NCI-H774 (cell line): ENCODE results near the gene SSRP1.

Experiments
- DNase-seq: peaks from one replicate; lab custom pipeline; 2025; lab: John Stamatoyannopoulos, UW

Gene SSRP1

DNA sequence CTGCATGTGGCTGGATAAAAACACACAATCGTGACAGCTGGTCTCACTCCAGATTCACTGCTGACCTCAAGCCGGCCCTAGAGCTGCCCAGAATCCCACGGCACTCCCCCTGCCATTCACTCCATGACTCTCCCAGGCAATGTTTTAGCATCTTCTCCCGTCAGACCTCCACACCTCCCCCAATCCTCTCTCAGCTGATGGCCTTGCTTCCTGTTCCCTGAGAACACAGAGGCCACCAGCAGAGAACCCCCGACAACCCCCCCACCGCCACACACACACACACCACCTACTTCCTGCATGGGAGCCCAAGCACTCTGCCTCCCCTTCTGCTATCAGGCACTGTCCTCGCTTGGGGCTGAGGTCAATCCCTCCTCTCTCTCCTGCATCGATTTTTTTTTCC is 20.2 kb downstream of the SSRP1 start:
- DNase-seq: no peak

DNA sequence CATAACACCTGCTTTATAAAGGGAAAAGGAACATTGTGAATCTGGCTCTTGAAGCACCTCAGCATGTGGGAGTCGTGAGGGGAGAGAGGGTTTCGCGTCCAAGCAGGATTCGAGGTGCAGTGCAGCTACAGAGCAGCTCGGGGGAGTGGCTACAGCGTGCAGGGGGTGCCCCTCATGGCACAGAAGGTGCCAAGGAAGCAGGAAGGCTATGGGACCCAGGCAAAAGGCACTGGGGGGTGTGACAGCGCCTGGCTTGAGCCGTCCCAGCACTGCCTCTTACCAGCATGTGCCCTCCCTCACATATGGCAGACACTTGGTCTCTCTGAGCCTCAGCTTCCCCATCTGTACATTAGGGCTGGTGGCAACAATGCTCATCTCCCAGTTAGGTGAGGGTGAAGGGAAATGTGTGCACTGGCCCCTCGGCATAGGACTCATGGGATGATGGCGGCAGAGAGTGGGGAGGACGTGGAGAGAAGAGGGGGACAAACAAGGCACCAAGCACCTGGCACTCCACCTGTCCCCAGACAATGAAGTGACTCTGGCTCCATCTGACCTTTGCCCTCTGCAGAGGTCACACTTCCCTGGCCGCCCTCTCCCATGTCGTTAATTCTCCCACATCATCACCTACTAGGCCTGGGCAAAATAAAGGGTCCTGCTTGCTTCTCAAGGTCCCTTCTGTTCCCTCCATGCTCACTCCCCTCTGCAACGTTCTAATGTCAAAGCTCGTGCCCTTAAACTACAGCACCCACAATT is 21.3 kb downstream of the SSRP1 start:
- DNase-seq: no peak

DNA sequence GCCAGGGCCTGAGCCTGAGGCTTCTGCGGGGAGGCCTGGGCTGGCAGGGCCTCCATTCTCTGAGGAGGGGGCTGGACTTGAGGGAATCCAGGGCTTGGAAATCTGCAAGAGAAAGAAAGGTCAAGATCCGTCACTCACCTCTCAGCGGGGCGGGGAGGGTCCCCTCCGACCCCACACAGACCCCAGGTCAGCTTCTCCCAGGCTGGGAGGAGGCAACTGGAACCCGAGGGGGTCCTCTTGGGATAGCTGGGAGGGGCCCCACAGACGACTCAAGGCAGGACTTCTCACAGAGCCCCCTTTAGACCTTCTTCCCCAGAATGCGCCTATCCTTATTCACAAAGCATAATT is 21.9 kb downstream of the SSRP1 start:
- no peak for DNase-seq

DNA sequence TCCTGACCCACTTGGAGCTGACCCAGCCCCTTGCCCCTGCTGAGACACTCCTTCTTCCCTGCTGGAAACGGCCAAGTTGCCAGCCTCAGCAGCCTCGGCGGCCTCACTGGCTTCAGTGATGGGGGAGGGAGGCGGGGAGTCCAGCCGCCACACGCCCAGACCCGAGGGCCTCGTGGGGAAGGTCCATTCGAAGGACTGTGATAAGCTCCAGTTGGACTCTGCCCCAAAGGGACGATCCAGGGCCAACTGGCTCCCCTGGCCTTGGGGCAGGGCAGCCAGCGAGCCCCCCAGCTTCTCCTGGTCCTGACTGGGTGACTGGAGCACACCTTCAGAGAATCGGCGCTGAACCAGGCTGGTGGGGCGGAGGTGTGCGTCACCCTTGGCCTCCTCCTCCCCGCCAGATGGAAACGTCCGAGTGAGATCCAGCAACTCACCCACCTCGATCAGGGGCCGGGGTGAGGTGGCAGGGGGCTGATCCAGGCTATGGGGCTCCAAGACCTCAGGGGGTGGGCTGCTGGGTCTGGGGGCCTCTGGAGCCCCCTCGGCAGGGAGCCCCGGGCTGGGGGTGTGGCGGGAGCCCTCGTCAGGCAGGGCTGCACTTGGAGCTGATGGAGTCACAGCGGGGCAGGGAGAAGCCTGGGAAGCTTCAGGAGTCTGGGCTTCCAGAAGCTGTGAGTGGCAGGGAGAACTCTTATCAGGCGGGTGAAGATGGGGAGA is 22.5 kb downstream of the SSRP1 start:
- no peak for DNase-seq

DNA sequence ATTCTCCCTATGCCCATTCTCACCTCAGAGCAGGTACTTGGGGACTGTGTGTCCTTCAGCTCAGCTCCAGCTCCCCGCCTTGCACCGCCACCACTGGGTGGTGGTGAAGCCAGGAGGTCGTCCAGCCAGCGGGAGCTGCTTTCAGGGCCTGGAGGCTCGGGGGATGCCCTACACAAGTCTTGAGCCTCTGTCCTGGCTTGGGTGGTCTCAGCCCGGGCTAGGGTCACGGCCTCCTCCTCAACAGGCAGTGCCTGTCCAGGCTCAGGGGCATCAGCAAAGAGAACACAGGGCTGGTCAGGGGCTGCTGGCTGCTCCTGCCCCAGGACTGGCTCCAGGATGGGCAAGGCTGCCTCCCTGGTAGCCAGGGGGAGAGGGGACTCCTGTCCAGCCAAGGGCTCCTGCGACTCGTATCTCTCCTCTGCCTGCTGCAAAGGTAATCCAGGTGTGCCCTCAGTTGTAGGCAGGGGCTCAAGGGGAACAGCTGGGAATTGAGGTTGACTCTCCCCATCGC is 23.1 kb downstream of the SSRP1 start:
- no peak for DNase-seq

DNA sequence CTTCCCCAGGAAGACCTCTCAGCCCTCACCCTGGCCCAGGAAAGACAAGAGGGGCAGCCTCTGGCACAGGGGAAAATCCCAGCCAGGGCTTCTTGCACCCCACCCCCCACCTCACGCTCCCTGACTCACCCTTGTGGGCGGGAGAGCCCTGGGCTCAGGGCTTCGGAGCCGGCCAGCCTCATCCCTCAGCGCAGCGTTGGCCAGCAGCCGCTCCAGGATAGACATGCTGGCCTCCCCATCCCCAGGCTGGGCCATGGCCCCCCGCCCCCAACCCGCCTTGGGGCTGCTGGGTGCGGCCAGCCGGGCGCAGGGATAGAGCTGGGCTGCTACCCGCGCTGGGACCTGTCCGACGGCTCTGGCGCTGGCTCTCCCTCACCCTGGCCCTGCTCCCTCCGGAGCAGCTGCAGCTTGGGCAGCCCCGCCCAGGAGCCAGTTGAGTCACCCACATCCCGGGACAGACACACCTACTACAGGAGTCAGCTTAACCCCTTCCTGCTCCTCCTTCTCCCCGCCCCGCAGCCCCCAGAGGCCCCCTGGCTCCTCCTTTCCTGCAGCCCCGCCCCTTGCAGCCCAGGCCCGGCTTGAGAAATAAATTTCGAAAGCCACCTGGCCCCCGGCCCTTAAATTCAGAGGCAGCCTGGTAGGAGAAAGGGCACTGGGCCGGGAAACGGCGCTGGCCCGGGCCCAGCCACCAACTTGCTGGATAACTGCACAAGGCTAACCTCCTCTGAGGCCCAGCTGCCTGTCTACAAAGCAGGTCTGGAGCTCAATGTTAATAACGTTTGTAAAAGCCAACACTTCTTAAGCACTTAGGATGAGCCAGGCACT is 24.4 kb downstream of the SSRP1 start:
- peak; percentile 4 for DNase-seq

DNA sequence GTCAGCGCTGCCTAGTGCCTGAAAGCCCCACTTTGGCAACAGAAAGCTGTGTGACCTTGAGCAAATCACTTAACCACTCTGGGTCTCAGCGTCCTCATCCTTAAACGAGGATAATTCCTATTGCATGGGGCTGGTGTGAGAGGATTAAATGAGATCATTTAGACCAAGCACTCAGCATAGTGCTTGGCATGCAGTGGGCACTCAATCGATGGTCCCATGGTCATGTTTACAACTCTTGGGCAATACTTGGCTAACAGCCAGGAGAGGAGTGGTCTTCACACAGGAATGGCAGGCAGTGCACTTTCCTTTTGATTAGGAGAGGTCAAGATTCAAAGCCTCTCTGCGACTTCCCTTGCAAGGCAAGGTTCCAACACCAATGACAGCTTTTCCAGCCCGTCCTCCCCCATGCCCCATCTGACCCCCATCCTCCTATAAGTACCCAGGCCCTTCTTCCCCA is 25.0 kb downstream of the SSRP1 start:
- no peak for DNase-seq

DNA sequence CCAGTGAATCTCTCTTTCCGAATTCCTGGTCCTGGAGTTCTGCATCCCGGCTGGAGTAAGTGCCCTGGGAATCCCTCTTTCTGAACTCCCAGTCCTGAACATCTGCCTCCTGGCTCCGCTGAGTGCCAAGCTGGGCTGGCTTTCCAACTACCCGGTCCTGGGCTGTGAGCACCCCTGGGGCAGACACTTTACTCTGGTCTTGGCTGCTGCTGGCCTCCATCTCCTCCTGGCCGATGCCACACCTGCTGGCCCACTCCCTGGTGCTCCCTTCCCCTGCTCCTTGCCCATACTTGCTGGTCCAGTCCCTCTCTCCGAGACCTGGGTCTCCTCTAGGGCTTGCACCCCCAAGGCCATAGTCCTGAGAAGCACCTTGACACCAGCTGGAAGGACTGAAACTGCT is 25.6 kb downstream of the SSRP1 start:
- no peak for DNase-seq

DNA sequence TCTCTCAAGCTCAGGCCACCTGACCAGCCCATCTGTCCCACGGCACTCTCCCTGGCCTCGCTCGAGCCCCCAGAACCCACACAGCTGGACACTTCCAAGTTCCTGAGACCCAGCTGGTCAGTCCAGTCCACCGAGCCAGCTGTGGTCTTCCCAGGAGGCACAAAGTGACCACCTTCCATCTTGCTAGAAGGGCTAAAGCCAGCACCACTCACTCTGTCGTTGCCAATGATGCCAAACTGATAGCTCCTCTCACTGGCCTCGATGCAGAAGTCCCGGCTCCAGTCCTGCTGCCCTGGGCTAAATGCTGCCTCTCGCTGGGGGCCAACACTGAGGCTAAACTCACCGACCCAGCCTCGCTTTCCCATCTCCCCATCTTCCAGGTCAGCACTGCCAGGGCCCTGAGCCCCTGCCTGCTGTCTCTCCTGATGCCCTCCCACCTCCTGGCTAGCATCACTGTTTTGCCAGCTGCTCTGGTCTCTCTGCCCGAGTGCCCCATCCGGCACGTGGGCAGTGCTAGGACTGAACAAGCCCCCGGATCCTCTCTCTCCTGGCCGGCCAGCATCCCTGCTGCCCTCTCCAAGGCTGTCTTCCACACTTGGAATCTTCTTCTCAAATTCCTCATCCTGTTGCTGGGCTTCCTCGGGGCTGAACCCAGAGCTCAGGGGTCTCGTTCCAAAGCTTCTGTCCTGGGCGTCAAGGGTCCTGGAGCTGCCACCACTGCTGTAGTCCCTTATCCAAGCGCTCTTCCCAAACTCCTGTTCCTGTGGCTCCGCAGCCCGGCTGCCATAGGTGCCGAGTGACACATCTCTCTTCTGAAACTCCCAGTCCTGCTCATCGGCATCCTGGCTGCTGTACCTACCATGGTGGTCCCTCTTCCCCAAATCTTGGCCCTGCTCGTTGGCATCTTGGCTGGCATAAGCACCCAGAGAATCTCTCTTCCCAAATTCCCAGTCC is 26.3 kb downstream of the SSRP1 start:
- no peak for DNase-seq

DNA sequence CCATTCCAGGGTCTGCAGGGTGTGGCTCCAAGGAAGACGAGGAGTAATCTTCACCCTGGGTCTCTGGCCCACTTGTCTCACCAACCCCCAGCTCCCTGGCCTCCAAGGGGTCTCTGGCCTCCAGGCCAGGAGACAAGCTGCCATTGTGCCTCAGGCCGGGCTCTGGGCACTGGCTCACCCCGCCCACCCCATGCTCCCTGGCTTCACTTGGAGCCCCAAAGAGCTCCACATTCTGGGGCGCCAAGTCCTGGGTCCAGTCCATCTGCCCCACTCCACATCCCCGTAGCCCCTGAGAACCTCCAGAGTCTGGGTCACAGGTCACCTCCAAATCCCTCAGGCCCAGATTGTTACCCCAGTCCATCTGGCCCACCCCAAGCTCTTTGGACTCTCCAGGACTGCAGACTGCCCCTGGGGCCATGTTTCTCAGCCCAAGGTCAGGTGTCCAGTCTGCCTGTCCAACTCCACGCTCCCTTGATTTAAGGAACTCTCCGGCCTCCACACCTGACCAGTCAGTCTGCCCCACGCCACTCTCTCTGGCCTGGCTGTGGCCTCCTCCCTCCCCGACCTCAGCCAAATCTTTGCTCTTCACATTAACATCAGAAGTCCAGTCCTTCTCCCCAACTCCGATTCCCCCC is 27.1 kb downstream of the SSRP1 start:
- no peak for DNase-seq

DNA sequence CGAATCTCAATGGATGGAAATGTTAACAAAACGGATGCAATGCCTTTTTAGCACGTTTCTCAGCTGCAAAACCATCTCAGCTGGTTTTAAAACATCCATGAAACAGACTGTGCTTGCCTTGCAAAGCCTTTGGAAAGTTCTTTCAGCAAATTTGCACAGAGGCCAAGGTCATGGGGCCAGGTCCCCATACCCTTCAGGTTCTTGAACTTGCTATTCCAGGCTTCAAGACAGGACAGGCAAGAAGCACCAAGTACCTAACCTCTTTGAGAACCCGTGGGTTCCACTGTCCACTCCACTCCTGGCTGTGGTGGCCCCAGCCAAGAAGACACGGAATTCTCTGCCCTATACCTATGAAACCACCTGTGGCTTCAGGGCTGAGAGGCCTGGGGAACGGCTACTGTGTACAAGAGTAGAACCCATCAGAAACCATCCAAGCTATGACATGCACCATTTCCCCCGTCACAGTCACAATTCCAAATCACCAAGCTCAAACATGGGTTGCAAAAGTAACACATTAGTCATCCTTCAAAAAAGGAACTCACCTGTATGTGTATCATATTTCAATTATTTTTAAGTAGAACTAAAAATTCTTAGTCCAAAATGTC is 27.9 kb downstream of the SSRP1 start:
- no peak for DNase-seq

DNA sequence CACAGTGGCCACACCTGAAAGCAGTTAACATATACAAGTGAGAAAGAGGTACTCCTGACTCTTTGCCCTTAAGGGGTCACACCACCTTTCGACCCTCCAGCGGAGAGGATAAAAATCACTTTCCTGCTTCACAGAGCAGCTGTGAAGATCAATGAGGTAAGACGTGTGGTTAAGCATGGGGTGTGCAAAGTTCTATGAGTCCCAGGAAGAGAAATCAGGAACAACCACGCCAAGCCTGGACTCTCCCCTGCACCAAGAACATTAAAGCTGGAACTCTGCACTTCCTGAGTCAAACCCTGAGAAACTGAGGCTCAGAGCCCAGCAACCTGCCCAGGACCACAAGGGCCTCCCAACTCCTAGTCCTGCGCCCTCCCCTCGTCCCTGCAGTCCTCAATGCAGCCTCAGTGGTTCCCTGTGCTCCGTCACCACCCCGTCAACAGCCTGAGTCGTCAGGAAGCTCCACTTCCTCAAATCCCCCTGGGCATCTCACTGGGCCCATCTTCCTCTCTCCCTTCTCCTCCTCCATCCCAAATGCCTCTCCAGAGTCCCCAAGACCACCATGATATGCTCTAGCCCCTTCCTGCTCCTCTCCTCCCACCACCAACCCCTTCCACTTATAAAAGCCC is 28.6 kb downstream of the SSRP1 start:
- no peak for DNase-seq

DNA sequence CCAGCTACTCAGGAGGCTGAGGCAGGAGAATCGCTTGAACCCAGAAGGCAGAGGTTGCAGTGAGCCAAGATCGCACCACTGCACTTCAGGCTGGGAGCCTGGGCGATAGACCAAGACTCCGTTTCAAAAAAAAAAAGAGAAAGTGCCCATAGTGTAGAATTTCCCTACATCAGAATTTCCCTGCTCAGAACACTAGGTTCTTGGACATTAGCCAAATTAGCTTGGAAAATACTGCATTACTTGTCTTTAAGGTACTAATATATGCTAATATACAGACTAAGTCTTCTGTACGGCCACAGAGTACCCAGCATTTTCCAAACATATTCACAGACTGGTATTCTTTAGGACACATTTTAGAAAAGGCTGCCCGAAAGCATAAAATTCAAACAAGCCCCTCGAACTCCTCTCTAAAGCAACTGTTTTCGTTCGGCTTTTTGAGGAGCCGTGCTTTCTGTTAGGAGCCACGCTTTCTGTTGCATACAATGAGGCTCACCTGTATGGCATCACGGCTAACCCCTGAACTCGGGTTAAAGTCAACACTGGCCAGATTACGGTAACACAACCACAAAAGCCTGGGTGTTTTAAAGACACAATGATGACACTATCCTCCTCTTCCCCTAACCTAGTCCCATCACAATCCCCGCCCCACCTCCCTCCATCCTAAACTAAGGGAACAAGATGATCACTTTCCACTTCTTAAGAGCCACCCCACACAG is 29.4 kb downstream of the SSRP1 start:
- no peak for DNase-seq

DNA sequence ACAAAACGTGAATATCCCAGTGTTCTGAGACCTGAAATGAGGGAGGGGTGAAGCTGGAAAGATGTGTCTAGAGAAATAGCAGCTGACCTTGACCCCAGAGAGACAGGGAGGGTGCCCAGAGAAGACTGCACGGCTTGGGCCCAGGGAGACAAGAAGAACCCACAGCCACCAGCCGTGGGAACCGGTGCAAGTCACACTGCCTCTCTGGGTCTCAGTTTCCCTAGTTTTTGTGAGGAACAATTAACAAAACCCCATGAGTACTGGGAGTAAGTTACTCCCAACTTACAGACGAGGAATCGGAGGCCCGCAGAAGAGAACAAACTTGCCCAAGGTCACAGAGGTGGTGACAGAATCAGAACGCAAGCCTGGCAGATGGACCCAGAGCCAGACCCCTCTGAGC is 30.2 kb downstream of the SSRP1 start:
- DNase-seq: no peak

DNA sequence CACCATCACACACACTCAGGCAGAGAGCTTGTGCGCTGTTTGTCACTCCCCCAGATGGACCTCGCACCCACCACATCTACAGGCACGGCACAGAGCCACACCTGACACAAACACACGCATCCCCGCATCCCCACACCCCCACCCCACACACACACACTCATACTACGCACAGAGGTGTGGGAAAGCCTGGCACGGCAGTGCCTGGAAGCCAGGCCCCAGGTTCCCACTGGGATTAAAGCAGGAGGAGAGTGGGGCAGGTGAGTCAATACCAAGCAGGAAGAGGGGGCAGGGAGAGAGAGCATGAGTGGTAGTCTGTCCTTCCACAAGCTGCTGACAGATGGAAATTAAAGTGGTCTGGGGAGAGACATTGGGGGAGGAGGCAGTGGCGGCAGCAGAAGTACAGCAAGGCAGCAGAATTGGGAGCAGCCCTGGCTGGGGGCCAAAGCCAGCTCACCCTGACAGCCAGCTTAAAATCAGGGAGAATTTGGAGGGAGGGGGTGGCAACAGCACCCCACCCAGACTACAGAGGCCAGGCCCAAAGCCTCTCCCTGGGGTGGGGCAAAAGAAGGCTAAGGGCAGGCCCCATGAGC is 31.6 kb downstream of the SSRP1 start:
- peak; percentile 17 for DNase-seq

DNA sequence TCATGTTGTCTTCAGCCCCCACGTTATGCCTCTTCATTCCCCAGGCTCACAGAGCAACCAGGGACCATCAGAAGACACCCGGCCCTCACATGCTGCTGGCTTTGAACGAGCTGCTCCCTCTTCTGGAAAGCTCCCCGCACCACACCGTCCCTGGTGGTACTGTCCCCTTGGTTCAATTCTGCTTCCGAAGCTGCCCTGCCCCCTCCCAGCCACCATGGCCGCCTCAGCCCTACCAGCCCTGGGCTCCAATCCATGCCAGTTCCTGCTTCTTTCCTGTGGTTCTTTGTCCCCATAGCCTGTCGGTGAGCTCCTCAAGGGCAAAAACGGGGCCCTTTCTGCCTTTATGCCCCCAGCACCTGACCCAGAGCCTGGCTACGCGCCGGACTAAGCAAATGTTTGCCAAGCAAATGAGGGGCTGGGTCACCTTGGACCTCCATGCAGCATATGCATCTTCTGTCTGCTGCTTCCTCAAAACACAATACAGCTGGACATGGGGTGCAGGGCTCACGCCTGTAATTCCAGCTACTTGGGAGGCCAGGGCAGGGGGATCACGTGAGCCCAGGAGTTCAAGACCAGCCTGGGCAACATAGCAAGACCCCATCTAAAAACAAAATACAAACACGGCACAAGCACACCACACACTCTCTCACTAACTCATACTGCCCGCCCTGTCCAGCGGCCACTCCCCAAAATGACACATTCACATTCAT is 32.3 kb downstream of the SSRP1 start:
- DNase-seq: no peak

DNA sequence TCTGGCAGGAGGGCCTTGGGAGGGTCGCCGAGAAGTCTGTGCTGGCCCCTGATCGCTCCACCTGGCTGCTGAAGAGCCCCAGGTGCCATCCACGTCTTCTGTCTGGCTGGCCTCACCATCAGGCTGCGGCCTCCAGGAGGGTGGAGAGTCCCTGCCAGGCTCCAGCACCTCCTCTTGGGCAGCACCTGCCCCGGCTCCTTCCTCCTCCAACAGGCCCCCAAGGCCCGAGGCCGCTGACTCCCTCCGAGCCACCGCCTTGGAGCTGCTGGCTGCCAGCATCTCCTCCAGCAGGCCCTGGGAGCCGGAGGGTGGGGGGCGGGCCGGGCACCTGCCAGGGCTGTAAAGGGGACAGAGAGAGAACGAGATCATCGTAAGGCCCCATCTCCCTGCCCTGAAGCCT is 33.2 kb downstream of the SSRP1 start:
- DNase-seq: no peak

DNA sequence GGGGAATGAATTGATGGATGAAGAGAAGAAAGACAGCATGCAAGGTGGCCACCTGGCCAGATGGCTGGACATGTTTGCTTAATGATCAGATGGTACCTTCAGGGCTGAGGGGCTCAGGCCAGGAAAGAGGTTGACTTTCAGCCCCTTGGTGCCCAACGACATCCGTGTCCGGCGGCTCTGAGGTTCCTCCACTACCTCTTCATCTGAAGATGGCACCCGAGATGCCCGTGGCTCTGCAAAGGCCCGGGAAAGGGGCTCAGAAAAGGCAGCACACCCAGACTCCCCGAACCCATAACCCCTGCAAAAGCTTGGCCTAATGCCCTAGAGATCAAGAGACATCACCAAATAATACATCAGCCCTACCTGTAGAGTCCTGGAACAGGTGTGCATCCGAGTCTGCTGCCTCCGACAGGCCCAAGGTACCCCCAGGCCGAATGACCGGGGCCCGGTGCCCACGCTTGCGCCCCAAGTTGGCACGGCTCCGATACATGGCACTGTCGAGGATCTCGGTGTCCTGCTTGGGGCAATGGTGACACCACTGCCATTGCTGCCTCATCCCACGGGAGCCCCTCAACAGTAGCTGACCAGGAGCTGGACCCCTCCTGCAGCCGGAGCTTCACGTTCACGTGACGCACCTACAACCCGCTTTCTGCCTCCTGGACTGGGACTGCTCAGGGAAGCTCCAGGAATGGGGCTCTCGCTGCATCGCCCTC is 33.8 kb downstream of the SSRP1 start:
- no peak for DNase-seq
